Endothelial cell of umbilical vein (primary cell): ENCODE measurements around the gene DAGLB. TPM values are rescaled to one million over a fixed set of nuclear protein-coding genes. Genes with fewer than 3 reads are reported as not detected.

Source experiments
- BruUV-seq: library from RNA; stranded (reverse); fragments of 400-500 nt; replicated peaks from 2 replicates; lab custom pipeline; 2021; lab: Mats Ljungman, UMichigan
- CTCF ChIA-PET: fragments of 300-600, 350-600 bp; sonication (Branson Sonifier 250); formaldehyde crosslinking; loops from one replicate; lab custom pipeline; 2021; ENCODE audit warnings: antibody characterized with exemption, inconsistent platforms; lab: Charles Lee
- POLR2A ChIA-PET: fragments of 300-600, 350-600 bp; sonication (Branson Sonifier 250); formaldehyde crosslinking; loops from one replicate; lab custom pipeline; 2021; ENCODE audit warnings: antibody characterized with exemption, inconsistent platforms; lab: Charles Lee
- DNase-seq: peaks from one replicate; pipeline ENCODE4 v3.0.0-alpha.2; 2011; ENCODE audit warnings: low read depth, low spot score
- FAIRE-seq: peaks from 2 replicates; lab custom pipeline; 2011; peaks lifted over from hg19 to GRCh38; lab: Jason Lieb, UNC
- H2AFZ ChIP-seq: 2 replicates; pipeline ENCODE4 v1.6.0; 2012; ENCODE audit warnings: low read depth, low read length, control low read depth, inconsistent platforms
- H3K27ac ChIP-seq: 2 replicates; pipeline ENCODE4 v1.5.1; 2011; ENCODE audit warnings: low read depth, mild to moderate bottlenecking, control low read depth, low read length, moderate library complexity; ENCODE audit not compliant: insufficient read depth
- H3K27me3 ChIP-seq, 2 experiments: 2 replicates each; pipeline versions ENCODE4 v1.6.0 to v1.6.1; 2011; ENCODE audit warnings: low read length in 2 of 2, mixed read lengths in 1 of 2; ENCODE audit not compliant: control insufficient read depth in 2 of 2, insufficient read depth in 2 of 2
- H3K36me3 ChIP-seq, 2 experiments: 2 replicates in 1 of 2; 3 replicates in 1 of 2; pipeline ENCODE4 v1.5.1; 2011; ENCODE audit warnings: low read length in 2 of 2, mild to moderate bottlenecking in 1 of 2, moderate library complexity in 1 of 2; ENCODE audit not compliant: control insufficient read depth in 2 of 2, insufficient read depth in 2 of 2; ENCODE audit errors: extremely low read depth in 1 of 2
- H3K4me1 ChIP-seq: 3 replicates; pipeline ENCODE4 v1.5.1; 2011; ENCODE audit warnings: mild to moderate bottlenecking, low read length; ENCODE audit not compliant: control insufficient read depth, insufficient read depth; ENCODE audit errors: extremely low read depth
- H3K4me2 ChIP-seq: 2 replicates; pipeline ENCODE4 v1.6.1; 2011; ENCODE audit warnings: low read length, control low read depth, mixed read lengths; ENCODE audit not compliant: insufficient read depth
- H3K4me3 ChIP-seq, 3 experiments: fragments of 200-600 bp in 1 of 3; sonication (generic), shearing (Covaris generic) in 1 of 3; replicated peaks in 1 of 3; 2 replicates each; pipeline ENCODE4 v1.5.1; 2011 to 2016; ENCODE audit warnings: control low read depth in 3 of 3, low read length in 3 of 3, mild to moderate bottlenecking in 2 of 3, inconsistent platforms in 1 of 3, low read depth in 1 of 3, moderate library complexity in 1 of 3; ENCODE audit not compliant: insufficient read depth in 1 of 3
- H3K79me2 ChIP-seq: 2 replicates; pipeline ENCODE4 v1.6.0; 2012; ENCODE audit warnings: low read length, inconsistent platforms; ENCODE audit not compliant: control insufficient read depth, insufficient read depth
- H3K9ac ChIP-seq: replicated peaks from 2 replicates; pipeline ENCODE3; 2011; ENCODE audit warnings: low read length, control low read depth; ENCODE audit not compliant: insufficient read depth; ENCODE audit errors: extremely low read depth
- H3K9me1 ChIP-seq: replicated peaks from 3 replicates; pipeline ENCODE4 v1.6.0; 2011; ENCODE audit warnings: mild to moderate bottlenecking, low read length; ENCODE audit not compliant: control insufficient read depth, insufficient read depth; ENCODE audit errors: extremely low read depth
- H3K9me3 ChIP-seq: replicated peaks from 2 replicates; pipeline ENCODE4 v1.5.1; 2012; ENCODE audit warnings: low read length, inconsistent platforms; ENCODE audit not compliant: control insufficient read depth, insufficient read depth
- H4K20me1 ChIP-seq: replicated peaks from 2 replicates; pipeline ENCODE3; 2011; ENCODE audit warnings: mild to moderate bottlenecking, low read length; ENCODE audit not compliant: control insufficient read depth, insufficient read depth; ENCODE audit errors: extremely low read depth
- CTCF ChIP-seq, 2 donors: IDR thresholded peaks; 1 replicate in 1 of 2; 2 replicates in 1 of 2; pipeline ENCODE4 v1.5.1; 2011; ENCODE audit warnings: low read length in 2 of 2, mild to moderate bottlenecking in 2 of 2, moderate library complexity in 2 of 2, control low read depth in 1 of 2, inconsistent platforms in 1 of 2, low read depth in 1 of 2; ENCODE audit not compliant: insufficient read depth in 1 of 2; ENCODE audit errors: extremely low read depth in 1 of 2
- EZH2 ChIP-seq: IDR thresholded peaks from 2 replicates; pipeline ENCODE4 v1.6.1; 2012; ENCODE audit warnings: borderline replicate concordance, low read depth, mild to moderate bottlenecking, moderate library complexity, low read length, inconsistent platforms; ENCODE audit not compliant: severe bottlenecking
- FOS ChIP-seq: IDR thresholded peaks from 2 replicates; pipeline ENCODE4 v1.6.1; 2011; ENCODE audit warnings: mild to moderate bottlenecking, low read length, moderate library complexity, borderline replicate concordance; ENCODE audit not compliant: insufficient read depth
- GATA2 ChIP-seq: IDR thresholded peaks from 2 replicates; pipeline ENCODE4 v1.7.0; 2011; ENCODE audit warnings: low read depth, mild to moderate bottlenecking, moderate library complexity, mixed read lengths, low read length; ENCODE audit not compliant: insufficient read length, insufficient read depth
- JUN ChIP-seq: IDR thresholded peaks from 2 replicates; pipeline ENCODE4 v1.6.1; 2011; ENCODE audit warnings: borderline replicate concordance, low read depth; ENCODE audit not compliant: insufficient read length, insufficient read depth
- MYC ChIP-seq: IDR thresholded peaks from one replicate; pipeline ENCODE4 v1.6.1; 2011; ENCODE audit warnings: mild to moderate bottlenecking, low read depth, low read length
- POLR2A ChIP-seq: IDR thresholded peaks from 2 replicates; pipeline ENCODE4 v1.6.1; 2012; ENCODE audit warnings: low read depth, mild to moderate bottlenecking, control low read depth, low read length
- POLR2AphosphoS5 ChIP-seq: IDR thresholded peaks from 2 replicates; pipeline ENCODE4 v1.6.1; 2012; ENCODE audit warnings: low read depth, mild to moderate bottlenecking, control low read depth, low read length, moderate library complexity; ENCODE audit not compliant: insufficient read depth
- dilution Hi-C: fragments of 300-500 bp; cut with MboI; formaldehyde crosslinking; loops from one replicate; pipeline ENCODE4 v1.15.0; 2019; ENCODE audit warnings: low sequenced_read_pairs; ENCODE audit not compliant: extremely low pct_ligation_motif_present
- intact Hi-C: fragments of 100-400 bp; cut with micrococcal nuclease; formaldehyde crosslinking; loops from one replicate; pipeline ENCODE4 v1.10.0; 2022
- polyA plus RNA-seq, 4 experiments: library from polyadenylated mRNA; depleted of rRNA in 3 of 4; stranded (reverse) in 3 of 4; unstranded in 1 of 4; fragments of >200 nt; gene quantifications; 2 replicates each; pipeline versions ENCODE4 v1.2.1 to v1.2.3, GENCODE V29; 2011 to 2012; ENCODE audit warnings: missing spikeins in 1 of 4
- total RNA-seq: library from RNA; stranded (reverse); gene quantifications from 2 replicates; pipeline ENCODE4 v1.2.3, GENCODE V29; 2021
- TF ChIP-seq, protein P1 (sequence below): IDR thresholded peaks from 2 replicates; pipeline ENCODE4 v1.6.1; 2011; ENCODE audit not compliant: insufficient read depth, insufficient read length

The DAGLB gene
- total and polyA plus RNA-seq, 2 donors (not counting 3 experiments of a cell fraction or from before 2014, with no cell fraction given), result 28.2 to 48.2 TPM

- no peak overlapping the region for H3K4me3 ChIP-seq
- DNase-seq (no peak), FAIRE-seq (no peak)
- H2AFZ ChIP-seq, result no peak overlapping the region
- no peak overlapping the region for H3K27ac ChIP-seq
- H4K20me1 ChIP-seq, result no peaks in the 10 kb centered on the region
- H3K9me1 ChIP-seq, result no peaks in the 10 kb centered on the region
- CTCF ChIA-PET, result no interaction called here
- H3K9me3 ChIP-seq, result no peaks in the 10 kb centered on the region
- H3K27me3 ChIP-seq, result no peaks in the 10 kb centered on the region
- BruUV-seq, result no TSS peak
- H3K4me2 ChIP-seq, result no peak overlapping the region
- TF ChIP-seq JUN, result no peak
- no peak for TF ChIP-seq CTCF (IDR thresholded peaks at IDR 0.05; ENCODE audit: extremely low read depth in 1 of 2, insufficient read depth in 1 of 2, low read depth in 1 of 2, low read length in 2 of 2)
- TF ChIP-seq POLR2A, result no peak
- TF ChIP-seq, protein P1, sequence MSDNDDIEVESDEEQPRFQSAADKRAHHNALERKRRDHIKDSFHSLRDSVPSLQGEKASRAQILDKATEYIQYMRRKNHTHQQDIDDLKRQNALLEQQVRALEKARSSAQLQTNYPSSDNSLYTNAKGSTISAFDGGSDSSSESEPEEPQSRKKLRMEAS, result no peak
- no peak for TF ChIP-seq EZH2
- no peak for TF ChIP-seq FOS
- no peak for TF ChIP-seq GATA2
- no peak for TF ChIP-seq MYC
- TF ChIP-seq POLR2AphosphoS5, result no peak
- H3K4me1 ChIP-seq, result no peaks in the 10 kb centered on the region
- dilution Hi-C loops (no loop called here), intact Hi-C loops (no loop called here)
- H3K79me2 ChIP-seq, result peaks cover 5% of the 10 kb centered on the region
- H3K36me3 ChIP-seq, result peaks cover 23 to 47% of the 10 kb centered on the region in 2 experiments
- H3K9ac ChIP-seq, result no peak overlapping the region
- POLR2A ChIA-PET, result no interaction called here
Observed at GRCh38 chr7:6409091-6409490, 38.7 kb downstream of the DAGLB start.
